ENCODE measurements around the gene PITPNM3.

PITPNM3 gene

GRCh38 chr17:6477831-6478383 lies 78.4 kb downstream of the PITPNM3 start:
- H3K9me2 ChIP-seq (replicated peaks; ENCODE audit: low read depth, low read length), result no peaks in the 10 kb centered on the region
- H3K79me2 ChIP-seq (ENCODE audit: insufficient read depth, low read length), result no peaks in the 10 kb centered on the region
- H4K20me1 ChIP-seq (ENCODE audit: insufficient read depth, low read length, poor library complexity, severe bottlenecking), result no peaks in the 10 kb centered on the region
- no peaks in the 10 kb centered on the region for H3K27me3 ChIP-seq (ENCODE audit: insufficient read depth, low read length, poor library complexity, severe bottlenecking)
- TF ChIP-seq EZH2phosphoT487 (IDR thresholded peaks at IDR 0.05; ENCODE audit: borderline replicate concordance), result no peak
- TF ChIP-seq, protein P1, sequence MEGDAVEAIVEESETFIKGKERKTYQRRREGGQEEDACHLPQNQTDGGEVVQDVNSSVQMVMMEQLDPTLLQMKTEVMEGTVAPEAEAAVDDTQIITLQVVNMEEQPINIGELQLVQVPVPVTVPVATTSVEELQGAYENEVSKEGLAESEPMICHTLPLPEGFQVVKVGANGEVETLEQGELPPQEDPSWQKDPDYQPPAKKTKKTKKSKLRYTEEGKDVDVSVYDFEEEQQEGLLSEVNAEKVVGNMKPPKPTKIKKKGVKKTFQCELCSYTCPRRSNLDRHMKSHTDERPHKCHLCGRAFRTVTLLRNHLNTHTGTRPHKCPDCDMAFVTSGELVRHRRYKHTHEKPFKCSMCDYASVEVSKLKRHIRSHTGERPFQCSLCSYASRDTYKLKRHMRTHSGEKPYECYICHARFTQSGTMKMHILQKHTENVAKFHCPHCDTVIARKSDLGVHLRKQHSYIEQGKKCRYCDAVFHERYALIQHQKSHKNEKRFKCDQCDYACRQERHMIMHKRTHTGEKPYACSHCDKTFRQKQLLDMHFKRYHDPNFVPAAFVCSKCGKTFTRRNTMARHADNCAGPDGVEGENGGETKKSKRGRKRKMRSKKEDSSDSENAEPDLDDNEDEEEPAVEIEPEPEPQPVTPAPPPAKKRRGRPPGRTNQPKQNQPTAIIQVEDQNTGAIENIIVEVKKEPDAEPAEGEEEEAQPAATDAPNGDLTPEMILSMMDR (conservative IDR thresholded peaks at IDR 0.05; ENCODE audit: low read length), result no peak
- no peaks in the 10 kb centered on the region for H3K36me3 ChIP-seq (ENCODE audit: insufficient read depth, low read length)
- no peak overlapping the region for H3K4me2 ChIP-seq (ENCODE audit: low read depth, low read length, poor library complexity, severe bottlenecking)
- no peak overlapping the region for H2AFZ ChIP-seq (ENCODE audit: low read length)
- H3K9ac ChIP-seq (ENCODE audit: low read depth, low read length, poor library complexity, severe bottlenecking), result no peak overlapping the region
- H3K4me3 ChIP-seq (ENCODE audit: low read length, poor library complexity, severe bottlenecking), result no peak overlapping the region
- H3K9me3 ChIP-seq (ENCODE audit: insufficient read depth, low read depth, low read length), result no peaks in the 10 kb centered on the region
- H3F3A ChIP-seq (ENCODE audit: low read depth), result no peaks in the 10 kb centered on the region
- no peaks in the 10 kb centered on the region for H3K4me1 ChIP-seq (ENCODE audit: insufficient read depth, low read length, poor library complexity, severe bottlenecking)

GRCh38 chr17:6476810-6477179 lies 79.6 kb downstream of the PITPNM3 start:
- H3K9ac ChIP-seq (ENCODE audit: low read depth, low read length, poor library complexity, severe bottlenecking), result no peak overlapping the region
- H2AFZ ChIP-seq (ENCODE audit: low read length), result no peak overlapping the region
- H3K36me3 ChIP-seq (ENCODE audit: insufficient read depth, low read length), result no peaks in the 10 kb centered on the region
- H4K20me1 ChIP-seq (ENCODE audit: insufficient read depth, low read length, poor library complexity, severe bottlenecking), result no peaks in the 10 kb centered on the region
- no peak for TF ChIP-seq EZH2phosphoT487 (IDR thresholded peaks at IDR 0.05; ENCODE audit: borderline replicate concordance)
- TF ChIP-seq, protein P1 (conservative IDR thresholded peaks at IDR 0.05; ENCODE audit: low read length), result no peak
- H3K4me1 ChIP-seq (ENCODE audit: insufficient read depth, low read length, poor library complexity, severe bottlenecking), result no peaks in the 10 kb centered on the region
- H3K4me3 ChIP-seq (ENCODE audit: low read length, poor library complexity, severe bottlenecking), result no peak overlapping the region
- no peaks in the 10 kb centered on the region for H3F3A ChIP-seq (ENCODE audit: low read depth)
- H3K79me2 ChIP-seq (ENCODE audit: insufficient read depth, low read length), result no peaks in the 10 kb centered on the region
- H3K9me2 ChIP-seq (replicated peaks; ENCODE audit: low read depth, low read length), result no peaks in the 10 kb centered on the region
- no peaks in the 10 kb centered on the region for H3K27me3 ChIP-seq (ENCODE audit: insufficient read depth, low read length, poor library complexity, severe bottlenecking)
- no peaks in the 10 kb centered on the region for H3K9me3 ChIP-seq (ENCODE audit: insufficient read depth, low read depth, low read length)
- H3K4me2 ChIP-seq (ENCODE audit: low read depth, low read length, poor library complexity, severe bottlenecking), result no peak overlapping the region

DNA sequence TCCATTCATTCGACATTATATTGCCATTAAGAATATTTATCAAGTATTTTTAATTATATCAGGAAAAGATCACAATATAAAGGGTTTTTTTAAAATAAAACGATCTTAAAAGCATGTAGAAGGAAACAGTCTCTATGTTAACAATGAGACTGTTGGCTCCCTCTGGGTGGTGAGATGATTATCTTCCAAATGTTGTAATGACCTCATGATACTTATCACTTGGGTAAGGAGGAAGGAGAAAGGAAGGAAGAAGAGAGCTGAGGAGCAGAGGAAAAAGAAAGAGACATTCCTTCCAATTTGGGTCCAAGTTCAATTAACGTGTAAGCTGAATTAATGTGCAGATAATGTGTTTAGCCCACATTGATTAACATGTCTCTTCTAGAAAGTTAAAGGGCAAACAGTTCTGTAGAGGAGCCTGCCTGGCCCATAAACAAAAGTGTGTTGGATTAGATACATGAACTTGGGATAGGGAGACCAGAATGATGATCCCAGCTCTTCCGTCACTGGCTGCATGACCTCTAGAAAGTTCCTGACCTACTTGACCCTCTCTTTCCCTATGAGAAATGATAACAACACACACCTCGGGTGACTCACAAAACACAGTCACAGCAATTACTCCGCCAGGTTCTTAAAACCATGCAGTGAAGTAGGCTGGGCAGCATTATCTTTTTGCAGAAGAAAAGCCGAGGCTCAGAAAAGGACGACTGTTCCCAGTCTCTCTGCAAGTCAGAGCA lies 80.1 kb downstream of the PITPNM3 start:
- Histone ChIP-seq H2AFZ (ENCODE audit: low read length) (no peak overlapping the region), H3K27me3 (ENCODE audit: insufficient read depth, low read length, poor library complexity, severe bottlenecking) (no peaks in the 10 kb centered on the region), H3K9ac (ENCODE audit: low read depth, low read length, poor library complexity, severe bottlenecking) (no peak overlapping the region), H3F3A (ENCODE audit: low read depth) (no peaks in the 10 kb centered on the region), H3K9me3 (ENCODE audit: insufficient read depth, low read depth, low read length) (no peaks in the 10 kb centered on the region), H3K4me2 (ENCODE audit: low read depth, low read length, poor library complexity, severe bottlenecking) (no peak overlapping the region), H4K20me1 (ENCODE audit: insufficient read depth, low read length, poor library complexity, severe bottlenecking) (no peaks in the 10 kb centered on the region), H3K36me3 (ENCODE audit: insufficient read depth, low read length) (no peaks in the 10 kb centered on the region), H3K4me3 (ENCODE audit: low read length, poor library complexity, severe bottlenecking) (no peak overlapping the region), H3K79me2 (ENCODE audit: insufficient read depth, low read length) (no peaks in the 10 kb centered on the region), H3K9me2 (replicated peaks; ENCODE audit: low read depth, low read length) (no peaks in the 10 kb centered on the region), H3K4me1 (ENCODE audit: insufficient read depth, low read length, poor library complexity, severe bottlenecking) (no peaks in the 10 kb centered on the region)
- no peak for TF ChIP-seq EZH2phosphoT487 (IDR thresholded peaks at IDR 0.05; ENCODE audit: borderline replicate concordance)
- TF ChIP-seq, protein P1 (conservative IDR thresholded peaks at IDR 0.05; ENCODE audit: low read length), result no peak

Measured in Loucy (cell line).